ENCODE data around the gene DBN1. TPM values are rescaled to one million over a fixed set of nuclear protein-coding genes. Genes with fewer than 3 reads are reported as not detected.

Gene DBN1
- polyA plus RNA-seq, 1 of the 3 experiments (the other 2 are of a cell fraction), result 244 TPM

DNA sequence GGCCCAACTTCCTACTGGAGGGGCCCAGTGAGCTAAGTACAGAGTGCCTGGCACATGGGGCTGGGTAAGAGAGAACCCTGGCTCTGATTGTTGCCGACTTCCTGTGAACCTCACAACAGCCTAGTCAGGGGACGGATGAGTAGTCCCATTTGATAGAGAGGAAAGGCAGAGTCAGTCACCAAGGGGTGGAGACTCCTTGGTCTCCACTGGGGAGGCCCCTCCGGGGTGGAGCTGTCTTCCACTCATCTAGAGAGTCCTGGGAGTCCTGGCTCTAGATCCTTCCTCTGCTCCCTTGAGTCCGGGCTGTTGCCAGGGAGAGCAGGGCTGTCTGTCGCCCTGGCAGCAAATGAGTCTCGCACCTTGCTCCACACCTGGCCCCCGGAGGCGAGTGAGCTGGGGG is 39.0 kb downstream of the DBN1 start:
- H3K4me1 ChIP-seq (ENCODE audit: control insufficient read depth in 1 of 2, insufficient read depth in 2 of 2, low read depth in 1 of 2, low read length in 1 of 2), result peaks cover 0 to 3% of the 10 kb centered on the region in 2 experiments; a peak in 1 of 4 replicates
- H3K79me2 ChIP-seq (ENCODE audit: insufficient read depth), result peaks cover 4% of the 10 kb centered on the region; the same call in 1 of the 2 replicates
- no peaks in the 10 kb centered on the region for H3K27me3 ChIP-seq (ENCODE audit: insufficient read depth)
- TF ChIP-seq POLR2AphosphoS5 (IDR thresholded peaks at IDR 0.05; ENCODE audit: low read depth, low read length) (no peak), FOXJ3 (CRISPR knock-in tag; IDR thresholded peaks at IDR 0.05) (no peak), YY1 (IDR thresholded peaks at IDR 0.05; ENCODE audit: low read depth) (no peak), SIN3A (IDR thresholded peaks at IDR 0.05; ENCODE audit: borderline replicate concordance, low read depth, low read length) (no peak), NRF1 (IDR thresholded peaks at IDR 0.05; ENCODE audit: low read depth, low read length) (no peak), ELF1 (IDR thresholded peaks at IDR 0.05) (no peak), MXI1 (IDR thresholded peaks at IDR 0.05; ENCODE audit: low read depth, low read length) (no peak), TCF12 (IDR thresholded peaks at IDR 0.05) (no peak), EZH2phosphoT487 (IDR thresholded peaks at IDR 0.05; ENCODE audit: borderline replicate concordance, low read depth) (no peak), RCOR1 (IDR thresholded peaks at IDR 0.05; ENCODE audit: low read length) (no peak), MEF2A (IDR thresholded peaks at IDR 0.05; ENCODE audit: borderline replicate concordance, low read depth) (no peak), JUND (IDR thresholded peaks at IDR 0.05) (no peak), GATA2 (CRISPR knock-in tag; IDR thresholded peaks at IDR 0.05) (no peak), EP300 (IDR thresholded peaks at IDR 0.05; ENCODE audit: borderline replicate concordance in 1 of 2, low read depth in 1 of 2, low read length in 1 of 2) (no peak), GABPA (IDR thresholded peaks at IDR 0.05; ENCODE audit: low read depth) (no peak)
- TF ChIP-seq, protein P1, sequence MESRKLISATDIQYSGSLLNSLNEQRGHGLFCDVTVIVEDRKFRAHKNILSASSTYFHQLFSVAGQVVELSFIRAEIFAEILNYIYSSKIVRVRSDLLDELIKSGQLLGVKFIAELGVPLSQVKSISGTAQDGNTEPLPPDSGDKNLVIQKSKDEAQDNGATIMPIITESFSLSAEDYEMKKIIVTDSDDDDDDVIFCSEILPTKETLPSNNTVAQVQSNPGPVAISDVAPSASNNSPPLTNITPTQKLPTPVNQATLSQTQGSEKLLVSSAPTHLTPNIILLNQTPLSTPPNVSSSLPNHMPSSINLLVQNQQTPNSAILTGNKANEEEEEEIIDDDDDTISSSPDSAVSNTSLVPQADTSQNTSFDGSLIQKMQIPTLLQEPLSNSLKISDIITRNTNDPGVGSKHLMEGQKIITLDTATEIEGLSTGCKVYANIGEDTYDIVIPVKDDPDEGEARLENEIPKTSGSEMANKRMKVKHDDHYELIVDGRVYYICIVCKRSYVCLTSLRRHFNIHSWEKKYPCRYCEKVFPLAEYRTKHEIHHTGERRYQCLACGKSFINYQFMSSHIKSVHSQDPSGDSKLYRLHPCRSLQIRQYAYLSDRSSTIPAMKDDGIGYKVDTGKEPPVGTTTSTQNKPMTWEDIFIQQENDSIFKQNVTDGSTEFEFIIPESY (IDR thresholded peaks at IDR 0.05; ENCODE audit: borderline replicate concordance, low read depth), result no peak
- TF ChIP-seq, protein P2, sequence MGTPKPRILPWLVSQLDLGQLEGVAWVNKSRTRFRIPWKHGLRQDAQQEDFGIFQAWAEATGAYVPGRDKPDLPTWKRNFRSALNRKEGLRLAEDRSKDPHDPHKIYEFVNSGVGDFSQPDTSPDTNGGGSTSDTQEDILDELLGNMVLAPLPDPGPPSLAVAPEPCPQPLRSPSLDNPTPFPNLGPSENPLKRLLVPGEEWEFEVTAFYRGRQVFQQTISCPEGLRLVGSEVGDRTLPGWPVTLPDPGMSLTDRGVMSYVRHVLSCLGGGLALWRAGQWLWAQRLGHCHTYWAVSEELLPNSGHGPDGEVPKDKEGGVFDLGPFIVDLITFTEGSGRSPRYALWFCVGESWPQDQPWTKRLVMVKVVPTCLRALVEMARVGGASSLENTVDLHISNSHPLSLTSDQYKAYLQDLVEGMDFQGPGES (IDR thresholded peaks at IDR 0.05; ENCODE audit: low read depth, low read length), result no peak
- TF ChIP-seq, protein P3, sequence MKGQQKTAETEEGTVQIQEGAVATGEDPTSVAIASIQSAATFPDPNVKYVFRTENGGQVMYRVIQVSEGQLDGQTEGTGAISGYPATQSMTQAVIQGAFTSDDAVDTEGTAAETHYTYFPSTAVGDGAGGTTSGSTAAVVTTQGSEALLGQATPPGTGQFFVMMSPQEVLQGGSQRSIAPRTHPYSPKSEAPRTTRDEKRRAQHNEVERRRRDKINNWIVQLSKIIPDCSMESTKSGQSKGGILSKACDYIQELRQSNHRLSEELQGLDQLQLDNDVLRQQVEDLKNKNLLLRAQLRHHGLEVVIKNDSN (IDR thresholded peaks at IDR 0.05; ENCODE audit: borderline replicate concordance, low read depth), result no peak
- TF ChIP-seq, protein P4, sequence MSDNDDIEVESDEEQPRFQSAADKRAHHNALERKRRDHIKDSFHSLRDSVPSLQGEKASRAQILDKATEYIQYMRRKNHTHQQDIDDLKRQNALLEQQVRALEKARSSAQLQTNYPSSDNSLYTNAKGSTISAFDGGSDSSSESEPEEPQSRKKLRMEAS (IDR thresholded peaks at IDR 0.05; ENCODE audit: low read depth), result no peak
- TF ChIP-seq, protein P5, sequence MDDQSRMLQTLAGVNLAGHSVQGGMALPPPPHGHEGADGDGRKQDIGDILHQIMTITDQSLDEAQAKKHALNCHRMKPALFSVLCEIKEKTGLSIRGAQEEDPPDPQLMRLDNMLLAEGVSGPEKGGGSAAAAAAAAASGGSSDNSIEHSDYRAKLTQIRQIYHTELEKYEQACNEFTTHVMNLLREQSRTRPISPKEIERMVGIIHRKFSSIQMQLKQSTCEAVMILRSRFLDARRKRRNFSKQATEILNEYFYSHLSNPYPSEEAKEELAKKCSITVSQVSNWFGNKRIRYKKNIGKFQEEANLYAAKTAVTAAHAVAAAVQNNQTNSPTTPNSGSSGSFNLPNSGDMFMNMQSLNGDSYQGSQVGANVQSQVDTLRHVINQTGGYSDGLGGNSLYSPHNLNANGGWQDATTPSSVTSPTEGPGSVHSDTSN (IDR thresholded peaks at IDR 0.05), result no peak
- 79% methylated on average over 2 of the region's 8 CpGs for WGBS (ENCODE audit: low lambda C conversion rate)
- H3K9me2 ChIP-seq, result no peaks in the 10 kb centered on the region
- H3K27ac ChIP-seq (ENCODE audit: low read depth in 2 of 2, low read length in 1 of 2), result no peak overlapping the region
- 0 out of 2 replicates have a peak, but pooled peaks cover 7% of the 10 kb centered on the region for H4K20me1 ChIP-seq (ENCODE audit: insufficient read depth)
- H3K9me3 ChIP-seq, result no peaks in the 10 kb centered on the region
- H2AFZ ChIP-seq (ENCODE audit: low read depth), result no peak overlapping the region
- ChIA-PET CTCF (interaction anchor here (3.8 kb wide), 1 partner anchor 30 kb away, joined by 21 read pairs; no protein-coding TSS in a partner anchor), POLR2A (no interaction called here)
- no peak overlapping the region for H3K4me2 ChIP-seq
- H3K4me3 ChIP-seq (ENCODE audit: low read depth in 2 of 2, low read length in 1 of 2), result no peak overlapping the region
- H3K9ac ChIP-seq, result no peak overlapping the region
- no peak for DNase-seq
- H3F3A ChIP-seq (replicated peaks; ENCODE audit: insufficient read depth), result peaks cover 10% of the 10 kb centered on the region
- H3K36me3 ChIP-seq (replicated peaks in 1 of 2; ENCODE audit: control insufficient read depth in 1 of 2, insufficient read depth in 2 of 2, low read length in 1 of 2), result peaks cover 12 to 54% of the 10 kb centered on the region in 2 experiments

All from SK-N-SH (cell line).